ENCODE results near the gene KLHL42. TPM values are rescaled to one million over a fixed set of nuclear protein-coding genes. Genes with fewer than 3 reads are reported as not detected.

The KLHL42 gene
- total and polyA plus RNA-seq, 9 of the 15 experiments (the other 6 are each of a cell fraction or from before 2014, with no cell fraction given): 1.5 to 11.8 (median 9.6) TPM

DNA sequence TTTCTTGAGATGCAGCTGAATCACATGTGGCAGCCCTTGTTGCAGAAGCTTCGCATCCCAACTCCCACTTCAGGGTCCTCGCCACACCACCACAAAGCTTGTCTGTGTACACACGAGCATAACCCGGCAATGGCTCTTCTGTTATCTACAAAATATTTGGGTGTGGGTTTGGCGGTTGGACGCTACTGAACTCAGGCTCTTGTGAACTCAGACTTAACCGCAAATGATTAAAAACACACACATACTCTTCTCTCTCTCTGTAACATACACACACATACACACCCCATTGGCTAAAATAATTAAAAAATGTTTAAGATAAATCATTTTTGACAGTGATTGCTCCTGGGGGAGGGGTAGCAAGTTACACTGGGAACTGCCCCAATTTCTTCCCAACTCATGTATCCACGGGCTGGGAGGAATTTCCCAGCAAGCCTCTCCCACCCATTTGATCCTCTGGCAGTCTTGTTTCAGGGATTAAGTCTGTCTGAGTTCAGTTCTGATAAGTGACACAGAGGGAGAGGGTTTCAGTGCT, 63.7 kb downstream of the KLHL42 start (continued):
- TF ChIP-seq KDM1A (IDR thresholded peaks at IDR 0.05): peak; percentile 88 to 90
- TF ChIP-seq ZNF175 (CRISPR knock-in tag; IDR thresholded peaks at IDR 0.05; ENCODE audit: low read depth): no peak
- TF ChIP-seq ZKSCAN8 (CRISPR knock-in tag; IDR thresholded peaks at IDR 0.05): no peak
- peak; percentile 88 to 91 for TF ChIP-seq FOXA3 (CRISPR knock-in tag; conservative IDR thresholded peaks at IDR 0.05 in 1 of 2, IDR thresholded peaks at IDR 0.05 in 1 of 2)
- TF ChIP-seq PHF8 (IDR thresholded peaks at IDR 0.05; ENCODE audit: borderline replicate concordance, low read length): no peak
- TF ChIP-seq ZFP36 (IDR thresholded peaks at IDR 0.05; ENCODE audit: low read depth, low read length, partially characterized antibody): peak; percentile 69
- TF ChIP-seq, protein P1, sequence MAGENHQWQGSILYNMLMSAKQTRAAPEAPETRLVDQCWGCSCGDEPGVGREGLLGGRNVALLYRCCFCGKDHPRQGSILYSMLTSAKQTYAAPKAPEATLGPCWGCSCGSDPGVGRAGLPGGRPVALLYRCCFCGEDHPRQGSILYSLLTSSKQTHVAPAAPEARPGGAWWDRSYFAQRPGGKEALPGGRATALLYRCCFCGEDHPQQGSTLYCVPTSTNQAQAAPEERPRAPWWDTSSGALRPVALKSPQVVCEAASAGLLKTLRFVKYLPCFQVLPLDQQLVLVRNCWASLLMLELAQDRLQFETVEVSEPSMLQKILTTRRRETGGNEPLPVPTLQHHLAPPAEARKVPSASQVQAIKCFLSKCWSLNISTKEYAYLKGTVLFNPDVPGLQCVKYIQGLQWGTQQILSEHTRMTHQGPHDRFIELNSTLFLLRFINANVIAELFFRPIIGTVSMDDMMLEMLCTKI (IDR thresholded peaks at IDR 0.05; ENCODE audit: partially characterized antibody): no peak
- TF ChIP-seq ZC3H11A (IDR thresholded peaks at IDR 0.05; ENCODE audit: low read depth, low read length): no peak
- TF ChIP-seq RFX5 (IDR thresholded peaks at IDR 0.05; ENCODE audit: low read depth, low read length): no peak
- peak; percentile 11; the same call in 1 of the 2 replicates for TF ChIP-seq JUND (IDR thresholded peaks at IDR 0.05; ENCODE audit: borderline replicate concordance, low read depth, low read length)
- peak; percentile 43; the same call in 1 of the 3 replicates for TF ChIP-seq JUND (tag; IDR thresholded peaks at IDR 0.05; ENCODE audit: borderline replicate concordance, low read depth, low read length)
- TF ChIP-seq BHLHE40 (IDR thresholded peaks at IDR 0.05; ENCODE audit: low read length): peak; percentile 53
- no peak for TF ChIP-seq ZNF79 (CRISPR knock-in tag; IDR thresholded peaks at IDR 0.05; ENCODE audit: low read depth)
- no peak for TF ChIP-seq LARP7 (IDR thresholded peaks at IDR 0.05)
- TF ChIP-seq, protein P2, sequence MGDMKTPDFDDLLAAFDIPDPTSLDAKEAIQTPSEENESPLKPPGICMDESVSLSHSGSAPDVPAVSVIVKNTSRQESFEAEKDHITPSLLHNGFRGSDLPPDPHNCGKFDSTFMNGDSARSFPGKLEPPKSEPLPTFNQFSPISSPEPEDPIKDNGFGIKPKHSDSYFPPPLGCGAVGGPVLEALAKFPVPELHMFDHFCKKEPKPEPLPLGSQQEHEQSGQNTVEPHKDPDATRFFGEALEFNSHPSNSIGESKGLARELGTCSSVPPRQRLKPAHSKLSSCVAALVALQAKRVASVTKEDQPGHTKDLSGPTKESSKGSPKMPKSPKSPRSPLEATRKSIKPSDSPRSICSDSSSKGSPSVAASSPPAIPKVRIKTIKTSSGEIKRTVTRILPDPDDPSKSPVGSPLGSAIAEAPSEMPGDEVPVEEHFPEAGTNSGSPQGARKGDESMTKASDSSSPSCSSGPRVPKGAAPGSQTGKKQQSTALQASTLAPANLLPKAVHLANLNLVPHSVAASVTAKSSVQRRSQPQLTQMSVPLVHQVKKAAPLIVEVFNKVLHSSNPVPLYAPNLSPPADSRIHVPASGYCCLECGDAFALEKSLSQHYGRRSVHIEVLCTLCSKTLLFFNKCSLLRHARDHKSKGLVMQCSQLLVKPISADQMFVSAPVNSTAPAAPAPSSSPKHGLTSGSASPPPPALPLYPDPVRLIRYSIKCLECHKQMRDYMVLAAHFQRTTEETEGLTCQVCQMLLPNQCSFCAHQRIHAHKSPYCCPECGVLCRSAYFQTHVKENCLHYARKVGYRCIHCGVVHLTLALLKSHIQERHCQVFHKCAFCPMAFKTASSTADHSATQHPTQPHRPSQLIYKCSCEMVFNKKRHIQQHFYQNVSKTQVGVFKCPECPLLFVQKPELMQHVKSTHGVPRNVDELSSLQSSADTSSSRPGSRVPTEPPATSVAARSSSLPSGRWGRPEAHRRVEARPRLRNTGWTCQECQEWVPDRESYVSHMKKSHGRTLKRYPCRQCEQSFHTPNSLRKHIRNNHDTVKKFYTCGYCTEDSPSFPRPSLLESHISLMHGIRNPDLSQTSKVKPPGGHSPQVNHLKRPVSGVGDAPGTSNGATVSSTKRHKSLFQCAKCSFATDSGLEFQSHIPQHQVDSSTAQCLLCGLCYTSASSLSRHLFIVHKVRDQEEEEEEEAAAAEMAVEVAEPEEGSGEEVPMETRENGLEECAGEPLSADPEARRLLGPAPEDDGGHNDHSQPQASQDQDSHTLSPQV (IDR thresholded peaks at IDR 0.05): peak; percentile 68
- TF ChIP-seq U2AF1 (optimal IDR thresholded peaks at IDR 0.05; ENCODE audit: low read depth, low read length): no peak
- no peak for TF ChIP-seq ZNF324 (CRISPR knock-in tag; IDR thresholded peaks at IDR 0.05)
- TF ChIP-seq TAF15 (IDR thresholded peaks at IDR 0.05; ENCODE audit: low read depth, low read length): no peak
- TF ChIP-seq NFXL1 (CRISPR knock-in tag; IDR thresholded peaks at IDR 0.05): 0 out of 2 replicates have a peak, but pooled peaks have one; percentile 22
- TF ChIP-seq TRIM24 (IDR thresholded peaks at IDR 0.05): 0 out of 4 replicates have a peak, but pooled peaks of 1 of the 2 experiments have one; percentile 31
- TF ChIP-seq POLR2A (conservative IDR thresholded peaks at IDR 0.05): no peak
- TF ChIP-seq, protein P3, sequence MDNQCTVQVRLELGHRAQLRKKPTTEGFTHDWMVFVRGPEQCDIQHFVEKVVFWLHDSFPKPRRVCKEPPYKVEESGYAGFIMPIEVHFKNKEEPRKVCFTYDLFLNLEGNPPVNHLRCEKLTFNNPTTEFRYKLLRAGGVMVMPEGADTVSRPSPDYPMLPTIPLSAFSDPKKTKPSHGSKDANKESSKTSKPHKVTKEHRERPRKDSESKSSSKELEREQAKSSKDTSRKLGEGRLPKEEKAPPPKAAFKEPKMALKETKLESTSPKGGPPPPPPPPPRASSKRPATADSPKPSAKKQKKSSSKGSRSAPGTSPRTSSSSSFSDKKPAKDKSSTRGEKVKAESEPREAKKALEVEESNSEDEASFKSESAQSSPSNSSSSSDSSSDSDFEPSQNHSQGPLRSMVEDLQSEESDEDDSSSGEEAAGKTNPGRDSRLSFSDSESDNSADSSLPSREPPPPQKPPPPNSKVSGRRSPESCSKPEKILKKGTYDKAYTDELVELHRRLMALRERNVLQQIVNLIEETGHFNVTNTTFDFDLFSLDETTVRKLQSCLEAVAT (IDR thresholded peaks at IDR 0.05): peak in 1 of 2 experiments; percentile 95; a peak in 2 of 4 replicates
- 0 out of 2 replicates have a peak, but pooled peaks have one; percentile 47 for TF ChIP-seq RNF2 (IDR thresholded peaks at IDR 0.05)
- TF ChIP-seq LEF1 (IDR thresholded peaks at IDR 0.05): peak; percentile 81
- no peak for TF ChIP-seq KAT8 (IDR thresholded peaks at IDR 0.05; ENCODE audit: low read depth)

All from K562 (cell line).